GM12878 (cell line): ENCODE results near the gene LIPE. TPM values are rescaled to one million over a fixed set of nuclear protein-coding genes. Genes with fewer than 3 reads are reported as not detected.

Experiments used
- ATAC-seq: fragments of 200-7000 bp; cut with Tn5 transposase; 3 replicates; pipeline ENCODE4 v1.9.1; 2020; ENCODE audit warnings: mild to moderate bottlenecking, moderate library complexity
- BruUV-seq: library from RNA; stranded (reverse); fragments of 400-500 nt; replicated peaks from 2 replicates; lab custom pipeline; 2021; lab: Mats Ljungman, UMichigan
- CTCF ChIA-PET: fragments of 300-600 bp; sonication (Branson Sonifier 250); formaldehyde crosslinking; extraction: SDS; loops from one replicate; lab custom pipeline; 2021; ENCODE audit warnings: inconsistent platforms; lab: Yijun Ruan, JAX
- POLR2A ChIA-PET: fragments of 350-600 bp; formaldehyde crosslinking; extraction: SDS; loops from one replicate; lab custom pipeline; 2021; ENCODE audit warnings: inconsistent platforms; lab: Charles Lee
- RAD21 ChIA-PET: fragments of 300-600 bp; sonication (Branson Sonifier 250); formaldehyde crosslinking; loops from one replicate; lab custom pipeline; 2023; ENCODE audit warnings: antibody characterized with exemption; ENCODE audit not compliant: unreplicated experiment; lab: Charles Lee
- SMC1A ChIA-PET: fragments of 300-600 bp; sonication (Branson Sonifier 250); formaldehyde crosslinking; loops from one replicate; lab custom pipeline; 2023; ENCODE audit not compliant: unreplicated experiment, uncharacterized antibody; lab: Charles Lee
- DNase-seq: peaks from one replicate; pipeline ENCODE4 v3.0.0-alpha.2; 2011; ENCODE audit warnings: low read depth, low spot score
- FAIRE-seq: peaks from 3 replicates; lab custom pipeline; 2011; peaks lifted over from hg19 to GRCh38; lab: Jason Lieb, UNC
- H2AFZ ChIP-seq: 2 replicates; pipeline ENCODE4 v1.6.0; 2011; ENCODE audit warnings: low read depth, low read length, control low read depth; ENCODE audit not compliant: control insufficient read depth
- H3K27ac ChIP-seq: 2 replicates; pipeline ENCODE4 v1.5.1; 2011; ENCODE audit warnings: control low read depth; ENCODE audit not compliant: control insufficient read depth, insufficient read depth
- H3K27me3 ChIP-seq, 2 experiments: replicated peaks in 1 of 2; 2 replicates each; pipeline versions ENCODE4 v1.6.0 to v1.6.1; 2011; ENCODE audit warnings: low read length in 1 of 2; ENCODE audit not compliant: control insufficient read depth in 2 of 2, insufficient read depth in 2 of 2
- H3K36me3 ChIP-seq, 2 experiments: 2 replicates each; pipeline ENCODE4 v1.5.1; 2011; ENCODE audit warnings: low read length in 1 of 2; ENCODE audit not compliant: control insufficient read depth in 2 of 2, insufficient read depth in 2 of 2
- H3K4me1 ChIP-seq: 2 replicates; pipeline ENCODE4 v1.6.1; 2011; ENCODE audit warnings: mild to moderate bottlenecking, low read length, moderate library complexity, mixed read lengths; ENCODE audit not compliant: control insufficient read depth, insufficient read depth
- H3K4me2 ChIP-seq: 2 replicates; pipeline ENCODE4 v1.6.0; 2011; ENCODE audit warnings: control low read depth; ENCODE audit not compliant: control insufficient read depth, insufficient read depth
- H3K4me3 ChIP-seq: fragments of 200-600 bp; sonication (generic); 2 replicates; pipeline ENCODE4 v1.5.1; 2016
- H3K79me2 ChIP-seq: 2 replicates; pipeline ENCODE4 v1.6.0; 2011; ENCODE audit warnings: low read length; ENCODE audit not compliant: control insufficient read depth, insufficient read depth
- H3K9ac ChIP-seq: 2 replicates; pipeline ENCODE4 v1.8.0; 2011; ENCODE audit warnings: low read length, control low read depth, mixed read lengths; ENCODE audit not compliant: control insufficient read depth, insufficient read depth
- H3K9me3 ChIP-seq: replicated peaks from 3 replicates; pipeline ENCODE4 v1.5.1; 2011; ENCODE audit warnings: mild to moderate bottlenecking, low read length; ENCODE audit not compliant: control insufficient read depth, insufficient read depth
- H4K20me1 ChIP-seq: 2 replicates; pipeline ENCODE4 v1.6.0; 2011; ENCODE audit not compliant: control insufficient read depth, insufficient read depth
- BRCA1 ChIP-seq: IDR thresholded peaks from 2 replicates; pipeline ENCODE4 v1.6.1; 2011; ENCODE audit warnings: low read depth, low read length, improper control_type of control experiment
- ESRRA ChIP-seq: IDR thresholded peaks from 2 replicates; pipeline ENCODE4 v1.6.1; 2012; ENCODE audit warnings: mild to moderate bottlenecking, low read length, improper control_type of control experiment
- HSF1 ChIP-seq: fragments of 150-350 bp; IDR thresholded peaks from 2 replicates; pipeline ENCODE4 v1.6.1; 2014; ENCODE audit warnings: mild to moderate bottlenecking, low read depth, low read length
- JUND ChIP-seq: IDR thresholded peaks from 2 replicates; pipeline ENCODE4 v1.6.1; 2012; ENCODE audit warnings: low read depth, mild to moderate bottlenecking, low read length, improper control_type of control experiment, moderate library complexity
- POLR2AphosphoS5 ChIP-seq: IDR thresholded peaks from 2 replicates; pipeline ENCODE4 v1.6.1; 2011; ENCODE audit warnings: mild to moderate bottlenecking, low read length, inconsistent platforms
- REST ChIP-seq: IDR thresholded peaks from 2 replicates; pipeline ENCODE4 v1.6.1; 2012; ENCODE audit warnings: mild to moderate bottlenecking, low read depth, low read length
- SUPT20H ChIP-seq: IDR thresholded peaks from 2 replicates; pipeline ENCODE4 v1.6.1; 2011; ENCODE audit warnings: low read depth, mild to moderate bottlenecking, low read length, moderate library complexity, borderline replicate concordance; ENCODE audit not compliant: control insufficient read depth
- USF1 ChIP-seq: IDR thresholded peaks from 2 replicates; pipeline ENCODE4 v1.6.1; 2011; ENCODE audit warnings: borderline replicate concordance, low read depth, mild to moderate bottlenecking, moderate library complexity, mixed read lengths, low read length; ENCODE audit not compliant: insufficient read depth; ENCODE audit errors: extremely low read length
- ZNF384 ChIP-seq: IDR thresholded peaks from 2 replicates; pipeline ENCODE4 v1.6.1; 2012; ENCODE audit warnings: low read depth, mild to moderate bottlenecking, low read length, improper control_type of control experiment, borderline replicate concordance
- WGBS: methylation state at CpG from one replicate; pipeline ENCODE4 v1.1.6; 2016; ENCODE audit warnings: low lambda C conversion rate; ENCODE audit not compliant: insufficient replicate concordance, insufficient coverage; ENCODE audit errors: missing lambda C conversion rate; 5-methylcytosine and 5-hydroxymethylcytosine counted together
- in situ Hi-C: fragments of 300-500 bp; cut with MboI; formaldehyde crosslinking; loops from 9 replicates; pipeline ENCODE4 v1.14.3; 2018; ENCODE audit warnings: mixed read lengths
- intact Hi-C: fragments of 100-400 bp; cut with micrococcal nuclease; formaldehyde crosslinking; loops from one replicate; pipeline ENCODE4 v1.14.2; 2022; ENCODE audit not compliant: unreplicated experiment
- polyA plus RNA-seq, 11 experiments: library from polyadenylated mRNA; depleted of rRNA in 4 of 11; unstranded in 6 of 11; stranded (reverse) in 5 of 11; fragments of >200 nt; fragmentation: Nextera tagmentation in 4 of 11; fragmentation: Illumina TruSeq in 1 of 11; extraction: Ambion mirVana in 4 of 11; extraction: Trizol in 1 of 11; gene quantifications; 1 replicate in 1 of 11; 2 replicates in 10 of 11; pipeline versions ENCODE4 v1.2.1 to v1.2.3, GENCODE V29; 2011 to 2016; ENCODE audit warnings: inconsistent platforms in 2 of 11, missing spikeins in 2 of 11, low read depth in 1 of 11
- total RNA-seq, 4 experiments: library from RNA; depleted of rRNA in 3 of 4; stranded (reverse); fragments of >200 nt in 3 of 4; fragmentation: Illumina TruSeq in 1 of 4; extraction: Trizol in 1 of 4; gene quantifications; 2 replicates each; pipeline versions ENCODE4 v1.2.1 to v1.2.3, GENCODE V29; 2013 to 2021
- TF ChIP-seq, protein P1 (sequence below): fragments of 450-650 bp; IDR thresholded peaks from 2 replicates; pipeline ENCODE4 v1.6.1; 2016; ENCODE audit warnings: mild to moderate bottlenecking, moderate library complexity, borderline replicate concordance

Gene LIPE
- total and polyA plus RNA-seq, 10 of the 15 experiments (the other 5 are each of a cell fraction or from before 2014, with no cell fraction given), result 0.02 to 33.3 (median 9.5) TPM

- RAD21 ChIA-PET, result interaction anchor here (1.4 to 3.6 kb wide), 3 partner anchors 18 to 60 kb away, joined by 5 to 135 read pairs (median 5); partner anchors contain the start of gene CEACAM1
- Histone ChIP-seq H3K4me1 (peaks cover 30% of the 10 kb centered on the region), H3K27me3 (no peaks in the 10 kb centered on the region), H4K20me1 (no peaks in the 10 kb centered on the region), H3K4me2 (no peak overlapping the region), H3K79me2 (no peaks in the 10 kb centered on the region), H3K36me3 (no peaks in the 10 kb centered on the region), H3K9ac (no peak overlapping the region), H2AFZ (no peak overlapping the region), H3K9me3 (no peaks in the 10 kb centered on the region), H3K27ac (no peak overlapping the region), H3K4me3 (no peak overlapping the region)
- intact Hi-C loops (loop anchor here (5.0 kb wide), 1 partner anchor 44 kb away; no protein-coding TSS in a partner anchor), in situ Hi-C loops (no loop called here)
- TF ChIP-seq REST (no peak), USF1 (no peak), JUND (no peak), HSF1 (no peak), POLR2AphosphoS5 (no peak), SUPT20H (no peak), ESRRA (no peak), ZNF384 (no peak), BRCA1 (no peak)
- TF ChIP-seq, protein P1, sequence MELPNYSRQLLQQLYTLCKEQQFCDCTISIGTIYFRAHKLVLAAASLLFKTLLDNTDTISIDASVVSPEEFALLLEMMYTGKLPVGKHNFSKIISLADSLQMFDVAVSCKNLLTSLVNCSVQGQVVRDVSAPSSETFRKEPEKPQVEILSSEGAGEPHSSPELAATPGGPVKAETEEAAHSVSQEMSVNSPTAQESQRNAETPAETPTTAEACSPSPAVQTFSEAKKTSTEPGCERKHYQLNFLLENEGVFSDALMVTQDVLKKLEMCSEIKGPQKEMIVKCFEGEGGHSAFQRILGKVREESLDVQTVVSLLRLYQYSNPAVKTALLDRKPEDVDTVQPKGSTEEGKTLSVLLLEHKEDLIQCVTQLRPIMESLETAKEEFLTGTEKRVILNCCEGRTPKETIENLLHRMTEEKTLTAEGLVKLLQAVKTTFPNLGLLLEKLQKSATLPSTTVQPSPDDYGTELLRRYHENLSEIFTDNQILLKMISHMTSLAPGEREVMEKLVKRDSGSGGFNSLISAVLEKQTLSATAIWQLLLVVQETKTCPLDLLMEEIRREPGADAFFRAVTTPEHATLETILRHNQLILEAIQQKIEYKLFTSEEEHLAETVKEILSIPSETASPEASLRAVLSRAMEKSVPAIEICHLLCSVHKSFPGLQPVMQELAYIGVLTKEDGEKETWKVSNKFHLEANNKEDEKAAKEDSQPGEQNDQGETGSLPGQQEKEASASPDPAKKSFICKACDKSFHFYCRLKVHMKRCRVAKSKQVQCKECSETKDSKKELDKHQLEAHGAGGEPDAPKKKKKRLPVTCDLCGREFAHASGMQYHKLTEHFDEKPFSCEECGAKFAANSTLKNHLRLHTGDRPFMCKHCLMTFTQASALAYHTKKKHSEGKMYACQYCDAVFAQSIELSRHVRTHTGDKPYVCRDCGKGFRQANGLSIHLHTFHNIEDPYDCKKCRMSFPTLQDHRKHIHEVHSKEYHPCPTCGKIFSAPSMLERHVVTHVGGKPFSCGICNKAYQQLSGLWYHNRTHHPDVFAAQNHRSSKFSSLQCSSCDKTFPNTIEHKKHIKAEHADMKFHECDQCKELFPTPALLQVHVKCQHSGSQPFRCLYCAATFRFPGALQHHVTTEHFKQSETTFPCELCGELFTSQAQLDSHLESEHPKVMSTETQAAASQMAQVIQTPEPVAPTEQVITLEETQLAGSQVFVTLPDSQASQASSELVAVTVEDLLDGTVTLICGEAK, result no peak
- no TSS peak for BruUV-seq
- SMC1A ChIA-PET, result interaction anchor here (0.6 to 8.0 kb wide), 6 partner anchors 16 to 208 kb away, joined by 3 to 127 read pairs (median 12); partner anchors contain the start of gene CEACAM1
- DNase-seq (no peak), ATAC-seq (no peak), FAIRE-seq (no peak)
- POLR2A ChIA-PET, result interaction anchor here (1.3 kb wide), 1 partner anchor 61 kb away, joined by 3 read pairs; no protein-coding TSS in a partner anchor
- 83% methylated on average over 3 of the region's 3 CpGs for WGBS
- CTCF ChIA-PET, result interaction anchor here (1.6 to 5.3 kb wide), 3 partner anchors 26 to 60 kb away, joined by 12 to 116 read pairs (median 20); partner anchors contain the start of gene CEACAM1
Observed at GRCh38 chr19:42468273-42468796, 41.1 kb upstream of the LIPE start.
